GM23338 (cell line): ENCODE data around the gene POLR2L. TPM values are rescaled to one million over a fixed set of nuclear protein-coding genes. Genes with fewer than 3 reads are reported as not detected.
A peak's percentile ranks its signal among the peaks of the same experiment; 100 is the strongest.

Experiments
- ATAC-seq: fragments of 200-7000 bp; cut with Tn5 transposase; 3 replicates; pipeline ENCODE4 v1.9.1; 2020
- DNase-seq: peaks from one replicate; pipeline ENCODE4 v3.0.0-alpha.2; 2015; ENCODE audit warnings: low spot score
- H2AFZ ChIP-seq: fragments of 200-600 bp; sonication (generic); 2 replicates; pipeline ENCODE4 v1.8.0; 2016; ENCODE audit warnings: antibody characterized with exemption, mild to moderate bottlenecking, moderate library complexity
- H3F3A ChIP-seq: fragments of 200-600 bp; sonication (generic); replicated peaks from 2 replicates; pipeline ENCODE4 v1.8.0; 2017; ENCODE audit warnings: antibody characterized with exemption, mixed run types, low read depth
- H3K27ac ChIP-seq: fragments of 200-600 bp; sonication (generic); 2 replicates; pipeline ENCODE4 v1.6.1; 2016; ENCODE audit warnings: low read depth
- H3K27me3 ChIP-seq: fragments of 200-600 bp; sonication (generic); 2 replicates; pipeline ENCODE4 v1.8.0; 2016; ENCODE audit warnings: mild to moderate bottlenecking, mixed run types, moderate library complexity; ENCODE audit not compliant: insufficient read depth
- H3K36me3 ChIP-seq: fragments of 200-600 bp; sonication (generic); 2 replicates; pipeline ENCODE4 v1.8.0; 2016; ENCODE audit warnings: mild to moderate bottlenecking; ENCODE audit not compliant: insufficient read depth
- H3K4me1 ChIP-seq: fragments of 200-600 bp; sonication (generic); 2 replicates; pipeline ENCODE4 v1.8.0; 2016; ENCODE audit warnings: mild to moderate bottlenecking, moderate library complexity; ENCODE audit not compliant: insufficient read depth
- H3K4me2 ChIP-seq: fragments of 200-600 bp; sonication (generic); 2 replicates; pipeline ENCODE4 v1.7.1; 2017; ENCODE audit warnings: mixed run types
- H3K4me3 ChIP-seq: fragments of 200-600 bp; sonication (generic); 2 replicates; pipeline ENCODE4 v1.6.1; 2016; ENCODE audit warnings: mixed run types
- H3K79me2 ChIP-seq: fragments of 200-600 bp; sonication (generic); replicated peaks from 2 replicates; pipeline ENCODE4 v1.8.0; 2017; ENCODE audit warnings: mild to moderate bottlenecking; ENCODE audit not compliant: insufficient read depth
- H3K9me2 ChIP-seq: fragments of 200-600 bp; sonication (generic); 2 replicates; pipeline ENCODE4 v1.8.0; 2017; ENCODE audit not compliant: insufficient read depth
- H4K20me1 ChIP-seq: fragments of 200-600 bp; sonication (generic); replicated peaks from 2 replicates; pipeline ENCODE4 v1.8.0; 2017; ENCODE audit warnings: mild to moderate bottlenecking; ENCODE audit not compliant: insufficient read depth
- H3K27ac Mint-ChIP-seq: 2 replicates; pipeline ENCODE4 v1.8.0; 2020; ENCODE audit warnings: inconsistent platforms, mild to moderate bottlenecking, moderate library complexity, mixed read lengths
- H3K27me3 Mint-ChIP-seq: 3 replicates; pipeline ENCODE4 v1.8.0; 2022; ENCODE audit warnings: low read depth, mild to moderate bottlenecking, moderate library complexity, mixed read lengths, inconsistent platforms; ENCODE audit not compliant: insufficient read depth, poor library complexity
- H3K36me3 Mint-ChIP-seq: 3 replicates; pipeline ENCODE4 v1.8.0; 2021; ENCODE audit warnings: low read depth, mild to moderate bottlenecking, inconsistent platforms, moderate library complexity, mixed read lengths
- H3K4me1 Mint-ChIP-seq: 3 replicates; pipeline ENCODE4 v1.8.0; 2020; ENCODE audit warnings: mild to moderate bottlenecking, inconsistent platforms, mixed read lengths
- H3K4me3 Mint-ChIP-seq: 3 replicates; pipeline ENCODE4 v1.8.0; 2021; ENCODE audit warnings: moderate library complexity, mild to moderate bottlenecking, inconsistent platforms, mixed read lengths
- H3K9me3 Mint-ChIP-seq: 3 replicates; pipeline ENCODE4 v1.8.0; 2020; ENCODE audit warnings: moderate library complexity, mild to moderate bottlenecking, inconsistent platforms, mixed read lengths
- EZH2 ChIP-seq: fragments of 200-600 bp; sonication (generic); IDR thresholded peaks from one replicate; pipeline ENCODE4 v1.8.0; 2017; ENCODE audit warnings: antibody characterized with exemption, mild to moderate bottlenecking, low read depth; ENCODE audit not compliant: unreplicated experiment
- JUNB ChIP-seq: IDR thresholded peaks from one replicate; pipeline ENCODE4 v1.6.1; 2016; ENCODE audit warnings: antibody characterized with exemption; ENCODE audit not compliant: unreplicated experiment
- STAT1 ChIP-seq: IDR thresholded peaks from one replicate; pipeline ENCODE4 v1.6.1; 2016; ENCODE audit warnings: antibody characterized with exemption; ENCODE audit not compliant: unreplicated experiment
- ZNF331 ChIP-seq: fragments of 250-450 bp; sonication (Bioruptor Pico); IDR thresholded peaks from 2 replicates; pipeline ENCODE4 v1.5.0; 2020; ENCODE audit warnings: low read depth, mild to moderate bottlenecking, moderate library complexity
- polyA plus RNA-seq: library from polyadenylated mRNA; unstranded; fragments of >200 nt; fragmentation: Nextera tagmentation; extraction: Ambion mirVana; gene quantifications from 2 replicates; pipeline ENCODE4 v1.2.1, GENCODE V29; 2016
- total RNA-seq: library from RNA; depleted of rRNA; stranded (reverse); fragments of >200 nt; shearing (Covaris generic); gene quantifications from 2 replicates; pipeline ENCODE4 v1.2.3, GENCODE V29; 2014
- TF ChIP-seq, protein P1 (sequence below), 2 experiments: fragments of 200-600 bp in 1 of 2; sonication (generic) in 1 of 2; conservative IDR thresholded peaks; 2 replicates each; pipeline versions ENCODE4 v1.5.1 to v1.6.1; 2016 to 2017; ENCODE audit warnings: antibody characterized with exemption in 2 of 2, low read depth in 2 of 2, mild to moderate bottlenecking in 2 of 2, moderate library complexity in 1 of 2
- TF ChIP-seq, protein P2 (sequence below): IDR thresholded peaks from 2 replicates; pipeline ENCODE4 v1.6.1; 2016; ENCODE audit warnings: antibody characterized with exemption
- TF ChIP-seq, protein P3 (sequence below): IDR thresholded peaks from one replicate; pipeline ENCODE4 v1.6.1; 2018; ENCODE audit warnings: antibody characterized with exemption; ENCODE audit not compliant: unreplicated experiment

Gene POLR2L
- total and polyA plus RNA-seq, 2 experiments from 2014 or later = 32.2 to 369 TPM

DNA sequence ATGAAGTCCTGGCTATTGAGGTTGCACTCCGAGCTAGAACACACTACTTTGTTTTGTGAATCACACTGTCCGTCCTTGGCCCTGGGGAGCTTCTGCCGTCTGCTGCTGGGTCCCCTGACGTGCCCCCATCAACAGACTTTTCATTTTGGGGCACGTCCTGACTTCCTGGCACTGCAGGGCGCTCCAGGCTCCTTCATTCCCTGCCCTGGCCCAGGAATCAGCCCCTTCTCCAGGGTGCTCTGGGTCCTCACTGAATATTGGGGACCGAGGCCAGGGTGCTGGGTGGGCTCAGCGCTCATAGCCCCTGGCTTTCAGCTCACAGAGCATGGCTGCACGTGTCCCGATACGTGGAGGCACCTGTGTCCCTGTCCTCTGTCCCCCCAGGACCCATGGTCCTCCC, 22.6 kb upstream of the POLR2L start (continued):
- TF ChIP-seq, protein P1, sequence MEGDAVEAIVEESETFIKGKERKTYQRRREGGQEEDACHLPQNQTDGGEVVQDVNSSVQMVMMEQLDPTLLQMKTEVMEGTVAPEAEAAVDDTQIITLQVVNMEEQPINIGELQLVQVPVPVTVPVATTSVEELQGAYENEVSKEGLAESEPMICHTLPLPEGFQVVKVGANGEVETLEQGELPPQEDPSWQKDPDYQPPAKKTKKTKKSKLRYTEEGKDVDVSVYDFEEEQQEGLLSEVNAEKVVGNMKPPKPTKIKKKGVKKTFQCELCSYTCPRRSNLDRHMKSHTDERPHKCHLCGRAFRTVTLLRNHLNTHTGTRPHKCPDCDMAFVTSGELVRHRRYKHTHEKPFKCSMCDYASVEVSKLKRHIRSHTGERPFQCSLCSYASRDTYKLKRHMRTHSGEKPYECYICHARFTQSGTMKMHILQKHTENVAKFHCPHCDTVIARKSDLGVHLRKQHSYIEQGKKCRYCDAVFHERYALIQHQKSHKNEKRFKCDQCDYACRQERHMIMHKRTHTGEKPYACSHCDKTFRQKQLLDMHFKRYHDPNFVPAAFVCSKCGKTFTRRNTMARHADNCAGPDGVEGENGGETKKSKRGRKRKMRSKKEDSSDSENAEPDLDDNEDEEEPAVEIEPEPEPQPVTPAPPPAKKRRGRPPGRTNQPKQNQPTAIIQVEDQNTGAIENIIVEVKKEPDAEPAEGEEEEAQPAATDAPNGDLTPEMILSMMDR (conservative IDR thresholded peaks at IDR 0.05; ENCODE audit: low read depth in 2 of 2) = no peak
- TF ChIP-seq, protein P2, sequence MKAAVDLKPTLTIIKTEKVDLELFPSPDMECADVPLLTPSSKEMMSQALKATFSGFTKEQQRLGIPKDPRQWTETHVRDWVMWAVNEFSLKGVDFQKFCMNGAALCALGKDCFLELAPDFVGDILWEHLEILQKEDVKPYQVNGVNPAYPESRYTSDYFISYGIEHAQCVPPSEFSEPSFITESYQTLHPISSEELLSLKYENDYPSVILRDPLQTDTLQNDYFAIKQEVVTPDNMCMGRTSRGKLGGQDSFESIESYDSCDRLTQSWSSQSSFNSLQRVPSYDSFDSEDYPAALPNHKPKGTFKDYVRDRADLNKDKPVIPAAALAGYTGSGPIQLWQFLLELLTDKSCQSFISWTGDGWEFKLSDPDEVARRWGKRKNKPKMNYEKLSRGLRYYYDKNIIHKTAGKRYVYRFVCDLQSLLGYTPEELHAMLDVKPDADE = no peak
- TF ChIP-seq EZH2 (no peak), ZNF331 (CRISPR knock-in tag) (no peak)

DNA sequence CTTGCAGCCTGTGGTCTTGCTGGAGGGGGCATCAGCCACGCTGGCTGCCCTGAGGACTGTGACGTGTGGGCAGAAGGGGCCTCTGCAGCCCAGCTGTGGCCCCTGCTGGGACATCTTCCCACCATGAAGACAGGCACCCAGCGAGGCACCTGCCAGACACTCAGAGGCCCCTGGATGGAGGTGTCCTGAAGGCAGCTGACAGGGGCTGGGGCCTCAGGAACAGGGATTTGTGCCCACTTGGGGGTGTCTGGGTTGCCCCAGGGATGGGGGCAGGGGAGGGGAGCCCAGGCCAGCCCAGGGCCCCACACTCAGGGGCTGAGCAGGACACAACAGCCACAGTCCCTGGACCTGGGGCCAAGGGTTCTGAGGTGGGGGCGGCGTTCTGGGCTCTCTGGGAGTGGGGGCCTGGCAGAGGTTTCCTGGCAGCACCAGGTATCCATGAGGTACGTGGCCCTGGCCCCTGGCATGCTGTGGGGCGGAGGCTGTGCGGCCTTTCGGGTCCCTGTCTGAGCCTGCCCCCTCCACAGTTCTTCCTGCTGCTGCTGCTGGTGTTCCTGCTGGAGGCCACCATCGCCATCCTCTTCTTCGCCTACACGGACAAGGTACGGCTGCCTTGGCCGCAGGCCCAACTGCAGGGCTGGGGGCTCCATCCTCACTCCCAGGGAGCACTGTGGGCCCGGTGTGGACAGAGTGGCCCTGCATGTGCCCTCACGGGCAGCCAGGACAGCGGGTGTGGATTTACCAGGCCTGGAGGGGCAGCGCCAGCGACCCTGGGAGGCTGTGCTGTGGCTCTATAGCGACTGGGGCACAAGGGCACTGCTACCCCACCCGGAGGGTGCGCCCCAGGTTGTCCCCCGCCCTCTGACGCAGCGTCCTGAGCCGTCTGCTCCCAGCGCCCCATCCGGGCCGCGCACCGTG, 21.8 kb upstream of the POLR2L start:
- no peaks in the 10 kb centered on the region for H3K36me3 ChIP-seq
- Mint-ChIP-seq H3K27ac (no peak overlapping the region), H3K4me3 (no peak overlapping the region), H3K36me3 (no peaks in the 10 kb centered on the region), H3K27me3 (peaks cover 39% of the 10 kb centered on the region), H3K4me1 (peaks cover 20% of the 10 kb centered on the region), H3K9me3 (no peaks in the 10 kb centered on the region; the same call in 2 of the 3 replicates)
- DNase-seq (no peak), ATAC-seq (no peak)
- TF ChIP-seq ZNF331 (CRISPR knock-in tag) (no peak), JUNB (no peak), STAT1 (no peak)
- TF ChIP-seq, protein P3, sequence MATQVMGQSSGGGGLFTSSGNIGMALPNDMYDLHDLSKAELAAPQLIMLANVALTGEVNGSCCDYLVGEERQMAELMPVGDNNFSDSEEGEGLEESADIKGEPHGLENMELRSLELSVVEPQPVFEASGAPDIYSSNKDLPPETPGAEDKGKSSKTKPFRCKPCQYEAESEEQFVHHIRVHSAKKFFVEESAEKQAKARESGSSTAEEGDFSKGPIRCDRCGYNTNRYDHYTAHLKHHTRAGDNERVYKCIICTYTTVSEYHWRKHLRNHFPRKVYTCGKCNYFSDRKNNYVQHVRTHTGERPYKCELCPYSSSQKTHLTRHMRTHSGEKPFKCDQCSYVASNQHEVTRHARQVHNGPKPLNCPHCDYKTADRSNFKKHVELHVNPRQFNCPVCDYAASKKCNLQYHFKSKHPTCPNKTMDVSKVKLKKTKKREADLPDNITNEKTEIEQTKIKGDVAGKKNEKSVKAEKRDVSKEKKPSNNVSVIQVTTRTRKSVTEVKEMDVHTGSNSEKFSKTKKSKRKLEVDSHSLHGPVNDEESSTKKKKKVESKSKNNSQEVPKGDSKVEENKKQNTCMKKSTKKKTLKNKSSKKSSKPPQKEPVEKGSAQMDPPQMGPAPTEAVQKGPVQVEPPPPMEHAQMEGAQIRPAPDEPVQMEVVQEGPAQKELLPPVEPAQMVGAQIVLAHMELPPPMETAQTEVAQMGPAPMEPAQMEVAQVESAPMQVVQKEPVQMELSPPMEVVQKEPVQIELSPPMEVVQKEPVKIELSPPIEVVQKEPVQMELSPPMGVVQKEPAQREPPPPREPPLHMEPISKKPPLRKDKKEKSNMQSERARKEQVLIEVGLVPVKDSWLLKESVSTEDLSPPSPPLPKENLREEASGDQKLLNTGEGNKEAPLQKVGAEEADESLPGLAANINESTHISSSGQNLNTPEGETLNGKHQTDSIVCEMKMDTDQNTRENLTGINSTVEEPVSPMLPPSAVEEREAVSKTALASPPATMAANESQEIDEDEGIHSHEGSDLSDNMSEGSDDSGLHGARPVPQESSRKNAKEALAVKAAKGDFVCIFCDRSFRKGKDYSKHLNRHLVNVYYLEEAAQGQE = no peak
- H3K4me1 ChIP-seq = peaks cover 14% of the 10 kb centered on the region; the same call in 1 of the 2 replicates
- peaks cover 24% of the 10 kb centered on the region for H3F3A ChIP-seq
- peaks cover 39% of the 10 kb centered on the region for H4K20me1 ChIP-seq
- no peak overlapping the region for H3K4me3 ChIP-seq
- H2AFZ ChIP-seq = no peak overlapping the region
- H3K27ac ChIP-seq = no peak overlapping the region
- H3K9me2 ChIP-seq = no peaks in the 10 kb centered on the region
- H3K4me2 ChIP-seq = 0 out of 2 replicates have a peak overlapping the region, but pooled peaks have one; percentile 71
- no peaks in the 10 kb centered on the region for H3K79me2 ChIP-seq
- no peaks in the 10 kb centered on the region for H3K27me3 ChIP-seq
